ENCODE measurements around the gene MAD2L1.

MAD2L1 gene

DNA sequence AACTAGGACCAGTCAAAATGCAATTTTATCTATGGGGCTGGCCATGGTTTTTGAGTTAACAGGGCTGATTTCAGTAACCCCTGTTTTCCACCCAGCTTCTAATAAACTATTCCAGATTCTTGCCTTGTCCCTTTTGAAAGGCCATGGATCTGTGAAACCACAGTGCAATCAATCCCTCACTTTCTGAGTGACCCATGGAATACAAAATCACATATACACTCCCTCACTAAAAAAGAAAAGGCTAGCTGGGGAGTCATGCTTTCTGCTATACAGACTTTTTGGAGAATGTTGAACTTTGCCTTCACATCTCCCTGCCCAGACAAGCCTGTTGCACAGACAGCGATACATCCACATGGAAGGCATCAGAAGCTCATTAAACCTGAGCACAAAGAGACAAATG is 47.9 kb downstream of the MAD2L1 start:
- Histone ChIP-seq H3K4me3 (ENCODE audit: low read length, poor library complexity, severe bottlenecking) (no peak overlapping the region), H3K27me3 (ENCODE audit: insufficient read depth, low read length, poor library complexity, severe bottlenecking) (no peaks in the 10 kb centered on the region)
- no peak for TF ChIP-seq EZH2phosphoT487 (IDR thresholded peaks at IDR 0.05; ENCODE audit: borderline replicate concordance)
- TF ChIP-seq, protein P1, sequence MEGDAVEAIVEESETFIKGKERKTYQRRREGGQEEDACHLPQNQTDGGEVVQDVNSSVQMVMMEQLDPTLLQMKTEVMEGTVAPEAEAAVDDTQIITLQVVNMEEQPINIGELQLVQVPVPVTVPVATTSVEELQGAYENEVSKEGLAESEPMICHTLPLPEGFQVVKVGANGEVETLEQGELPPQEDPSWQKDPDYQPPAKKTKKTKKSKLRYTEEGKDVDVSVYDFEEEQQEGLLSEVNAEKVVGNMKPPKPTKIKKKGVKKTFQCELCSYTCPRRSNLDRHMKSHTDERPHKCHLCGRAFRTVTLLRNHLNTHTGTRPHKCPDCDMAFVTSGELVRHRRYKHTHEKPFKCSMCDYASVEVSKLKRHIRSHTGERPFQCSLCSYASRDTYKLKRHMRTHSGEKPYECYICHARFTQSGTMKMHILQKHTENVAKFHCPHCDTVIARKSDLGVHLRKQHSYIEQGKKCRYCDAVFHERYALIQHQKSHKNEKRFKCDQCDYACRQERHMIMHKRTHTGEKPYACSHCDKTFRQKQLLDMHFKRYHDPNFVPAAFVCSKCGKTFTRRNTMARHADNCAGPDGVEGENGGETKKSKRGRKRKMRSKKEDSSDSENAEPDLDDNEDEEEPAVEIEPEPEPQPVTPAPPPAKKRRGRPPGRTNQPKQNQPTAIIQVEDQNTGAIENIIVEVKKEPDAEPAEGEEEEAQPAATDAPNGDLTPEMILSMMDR (conservative IDR thresholded peaks at IDR 0.05; ENCODE audit: low read length) = no peak

DNA sequence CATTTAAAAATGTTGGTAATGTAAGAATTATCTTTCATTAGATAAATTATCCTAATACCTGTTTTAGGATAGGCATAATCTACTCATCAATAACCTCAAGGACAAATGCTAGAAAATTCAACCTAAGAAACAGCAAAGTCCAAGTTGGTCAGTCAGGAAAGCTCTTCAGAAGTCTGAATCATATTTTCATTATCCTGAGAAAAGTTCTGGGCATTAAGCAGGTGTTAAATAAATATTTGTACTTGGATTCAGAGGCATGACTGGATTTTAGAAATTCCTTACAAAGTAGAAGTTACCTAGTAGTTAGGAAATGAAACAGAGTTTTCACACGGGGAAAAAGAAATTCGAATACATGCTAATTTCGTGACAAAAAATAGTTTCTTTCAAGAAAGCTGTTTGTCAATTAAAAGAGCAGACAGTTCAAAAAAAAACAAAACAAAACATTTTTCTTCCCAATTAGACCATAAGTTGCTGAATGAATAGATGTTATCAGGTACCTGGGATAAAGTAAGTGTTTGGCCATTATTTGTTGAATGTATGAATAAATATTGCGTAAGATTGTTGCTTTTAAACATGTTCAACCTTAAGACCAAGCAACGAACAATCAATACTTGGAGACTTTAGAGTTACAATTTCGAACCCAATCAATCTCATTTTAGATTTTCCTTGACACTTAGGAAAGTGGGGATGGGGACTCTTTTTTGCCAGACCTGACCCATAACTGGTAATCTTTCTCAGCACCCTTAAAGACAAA is 48.5 kb downstream of the MAD2L1 start:
- no peak for TF ChIP-seq EZH2phosphoT487 (IDR thresholded peaks at IDR 0.05; ENCODE audit: borderline replicate concordance)
- TF ChIP-seq, protein P1 (conservative IDR thresholded peaks at IDR 0.05; ENCODE audit: low read length) = no peak
- H3K9ac ChIP-seq (ENCODE audit: low read depth, low read length, poor library complexity, severe bottlenecking) = no peak overlapping the region
- H3K4me2 ChIP-seq (ENCODE audit: low read depth, low read length, poor library complexity, severe bottlenecking) = no peak overlapping the region
- no peaks in the 10 kb centered on the region for H3K36me3 ChIP-seq (ENCODE audit: insufficient read depth, low read length)
- H3K4me1 ChIP-seq (ENCODE audit: insufficient read depth, low read length, poor library complexity, severe bottlenecking) = no peaks in the 10 kb centered on the region
- H4K20me1 ChIP-seq (ENCODE audit: insufficient read depth, low read length, poor library complexity, severe bottlenecking) = no peaks in the 10 kb centered on the region
- no peak overlapping the region for H2AFZ ChIP-seq (ENCODE audit: low read length)
- H3K9me2 ChIP-seq (replicated peaks; ENCODE audit: low read depth, low read length) = no peaks in the 10 kb centered on the region
- H3F3A ChIP-seq (ENCODE audit: low read depth) = no peaks in the 10 kb centered on the region
- no peaks in the 10 kb centered on the region for H3K79me2 ChIP-seq (ENCODE audit: insufficient read depth, low read length)
- H3K9me3 ChIP-seq (ENCODE audit: insufficient read depth, low read depth, low read length) = no peaks in the 10 kb centered on the region
- H3K27me3 ChIP-seq (ENCODE audit: insufficient read depth, low read length, poor library complexity, severe bottlenecking) = no peaks in the 10 kb centered on the region
- H3K4me3 ChIP-seq (ENCODE audit: low read length, poor library complexity, severe bottlenecking) = no peak overlapping the region

More for the DNA sequence above, 47.9 kb downstream of the MAD2L1 start:
- Histone ChIP-seq H3K36me3 (ENCODE audit: insufficient read depth, low read length) (no peaks in the 10 kb centered on the region), H2AFZ (ENCODE audit: low read length) (no peak overlapping the region), H3K79me2 (ENCODE audit: insufficient read depth, low read length) (no peaks in the 10 kb centered on the region), H3K9me2 (replicated peaks; ENCODE audit: low read depth, low read length) (no peaks in the 10 kb centered on the region), H3K9ac (ENCODE audit: low read depth, low read length, poor library complexity, severe bottlenecking) (no peak overlapping the region), H3F3A (ENCODE audit: low read depth) (no peaks in the 10 kb centered on the region), H4K20me1 (ENCODE audit: insufficient read depth, low read length, poor library complexity, severe bottlenecking) (no peaks in the 10 kb centered on the region), H3K9me3 (ENCODE audit: insufficient read depth, low read depth, low read length) (no peaks in the 10 kb centered on the region), H3K4me1 (ENCODE audit: insufficient read depth, low read length, poor library complexity, severe bottlenecking) (no peaks in the 10 kb centered on the region), H3K4me2 (ENCODE audit: low read depth, low read length, poor library complexity, severe bottlenecking) (no peak overlapping the region)

DNA sequence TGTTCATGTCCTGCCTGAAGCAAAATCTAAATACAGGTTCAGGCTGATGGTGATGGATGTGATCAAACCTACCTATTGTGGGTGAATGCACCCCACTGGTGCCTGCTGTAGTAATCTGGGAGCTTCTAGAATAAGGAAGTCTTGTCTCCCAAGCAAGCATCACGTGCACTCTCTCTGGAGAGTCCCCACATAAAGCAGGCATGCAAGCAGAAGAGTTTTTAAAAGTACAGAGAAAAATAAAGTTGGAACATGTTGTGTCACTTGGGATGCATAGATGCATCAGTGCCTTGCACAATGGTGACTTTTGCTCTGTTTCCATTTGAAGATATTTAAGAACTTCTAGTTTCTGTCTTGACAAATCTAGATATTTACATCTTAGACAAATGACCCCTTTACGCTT is 54.9 kb downstream of the MAD2L1 start:
- TF ChIP-seq, protein P1 (conservative IDR thresholded peaks at IDR 0.05; ENCODE audit: low read length) = no peak
- no peak for TF ChIP-seq EZH2phosphoT487 (IDR thresholded peaks at IDR 0.05; ENCODE audit: borderline replicate concordance)
- Histone ChIP-seq H2AFZ (ENCODE audit: low read length) (no peak overlapping the region), H3K27me3 (ENCODE audit: insufficient read depth, low read length, poor library complexity, severe bottlenecking) (no peaks in the 10 kb centered on the region), H3K79me2 (ENCODE audit: insufficient read depth, low read length) (no peaks in the 10 kb centered on the region), H3K4me1 (ENCODE audit: insufficient read depth, low read length, poor library complexity, severe bottlenecking) (no peaks in the 10 kb centered on the region), H3K9me2 (replicated peaks; ENCODE audit: low read depth, low read length) (no peaks in the 10 kb centered on the region), H4K20me1 (ENCODE audit: insufficient read depth, low read length, poor library complexity, severe bottlenecking) (no peaks in the 10 kb centered on the region), H3K9ac (ENCODE audit: low read depth, low read length, poor library complexity, severe bottlenecking) (no peak overlapping the region), H3F3A (ENCODE audit: low read depth) (no peaks in the 10 kb centered on the region), H3K4me3 (ENCODE audit: low read length, poor library complexity, severe bottlenecking) (no peak overlapping the region), H3K9me3 (ENCODE audit: insufficient read depth, low read depth, low read length) (no peaks in the 10 kb centered on the region), H3K4me2 (ENCODE audit: low read depth, low read length, poor library complexity, severe bottlenecking) (no peak overlapping the region), H3K36me3 (ENCODE audit: insufficient read depth, low read length) (no peaks in the 10 kb centered on the region)

Data from Loucy (cell line).